ENCODE results near the gene OVCH1. TPM values are rescaled to one million over a fixed set of nuclear protein-coding genes. Genes with fewer than 3 reads are reported as not detected.

Gene OVCH1
- total RNA-seq, 1 experiment from 2014 or later = not detected

DNA sequence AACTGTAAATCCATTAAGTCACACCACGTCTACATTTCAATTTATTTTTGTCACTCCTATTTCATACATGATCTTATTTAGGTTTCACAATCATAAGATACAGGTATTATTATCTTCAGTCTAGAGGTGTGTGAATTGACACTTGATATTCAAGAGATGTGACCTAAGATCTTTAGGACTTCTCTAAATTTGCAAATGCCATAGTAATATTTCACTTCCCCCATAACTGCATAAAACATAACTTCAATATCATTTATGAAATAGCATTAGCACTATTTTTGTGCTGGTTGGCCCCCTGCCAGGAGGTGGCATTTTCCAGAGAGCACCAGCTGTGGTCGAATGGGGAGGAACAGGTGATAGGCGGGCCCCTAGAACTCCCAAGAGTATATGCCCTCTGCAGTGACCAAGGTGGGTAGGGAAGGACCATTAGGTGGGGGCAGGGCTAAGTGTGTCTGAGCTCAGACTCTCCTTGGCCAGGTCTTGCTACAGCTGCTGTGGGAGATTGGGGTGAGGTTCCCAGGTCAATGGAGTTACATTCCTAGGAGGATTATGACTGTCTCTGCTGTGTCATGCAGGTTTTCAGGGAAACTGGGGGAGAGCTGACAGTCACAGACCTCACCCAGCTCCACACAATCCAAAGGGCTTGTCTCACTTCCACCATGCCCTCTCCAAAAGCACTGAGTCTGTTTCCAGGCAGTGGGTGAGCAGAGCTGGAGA, 67.3 kb downstream of the OVCH1 start:
- H3K4me2 ChIP-seq = 0 out of 2 replicates have a peak overlapping the region, but pooled peaks have one; percentile 7
- no peak overlapping the region for H3K4me3 ChIP-seq
- ChIA-PET POLR2A (ENCODE audit: unreplicated experiment) (interaction anchor here (0.6 kb wide), 1 partner anchor 17 kb away, joined by 4 read pairs; no protein-coding TSS in a partner anchor), CTCF (no interaction called here)
- no TSS peak for BruUV-seq (replicated peaks)
- H3K27ac ChIP-seq = peak overlapping the region; percentile 44
- H3K9me2 ChIP-seq (ENCODE audit: insufficient read depth) = no peaks in the 10 kb centered on the region
- H3K36me3 ChIP-seq (ENCODE audit: low read depth) = no peaks in the 10 kb centered on the region
- intact Hi-C loops (cut with micrococcal nuclease; ENCODE audit: unreplicated experiment) = no loop called here
- no peaks in the 10 kb centered on the region for H3K79me2 ChIP-seq (ENCODE audit: low read depth)
- no peak overlapping the region for H2AFZ ChIP-seq
- H3K9me3 ChIP-seq (ENCODE audit: insufficient read depth, low read depth) = peaks cover 7% of the 10 kb centered on the region; the same call in 1 of the 2 replicates
- peak; percentile 44 to 45 for DNase-seq
- H3K27me3 ChIP-seq (ENCODE audit: insufficient read depth, low read depth) = no peaks in the 10 kb centered on the region
- H3F3A ChIP-seq (ENCODE audit: insufficient read depth, low read depth) = no peaks in the 10 kb centered on the region
- no peak for TF ChIP-seq EZH2 (IDR thresholded peaks at IDR 0.05; ENCODE audit: low read depth)
- TF ChIP-seq, protein P1, sequence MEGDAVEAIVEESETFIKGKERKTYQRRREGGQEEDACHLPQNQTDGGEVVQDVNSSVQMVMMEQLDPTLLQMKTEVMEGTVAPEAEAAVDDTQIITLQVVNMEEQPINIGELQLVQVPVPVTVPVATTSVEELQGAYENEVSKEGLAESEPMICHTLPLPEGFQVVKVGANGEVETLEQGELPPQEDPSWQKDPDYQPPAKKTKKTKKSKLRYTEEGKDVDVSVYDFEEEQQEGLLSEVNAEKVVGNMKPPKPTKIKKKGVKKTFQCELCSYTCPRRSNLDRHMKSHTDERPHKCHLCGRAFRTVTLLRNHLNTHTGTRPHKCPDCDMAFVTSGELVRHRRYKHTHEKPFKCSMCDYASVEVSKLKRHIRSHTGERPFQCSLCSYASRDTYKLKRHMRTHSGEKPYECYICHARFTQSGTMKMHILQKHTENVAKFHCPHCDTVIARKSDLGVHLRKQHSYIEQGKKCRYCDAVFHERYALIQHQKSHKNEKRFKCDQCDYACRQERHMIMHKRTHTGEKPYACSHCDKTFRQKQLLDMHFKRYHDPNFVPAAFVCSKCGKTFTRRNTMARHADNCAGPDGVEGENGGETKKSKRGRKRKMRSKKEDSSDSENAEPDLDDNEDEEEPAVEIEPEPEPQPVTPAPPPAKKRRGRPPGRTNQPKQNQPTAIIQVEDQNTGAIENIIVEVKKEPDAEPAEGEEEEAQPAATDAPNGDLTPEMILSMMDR (conservative IDR thresholded peaks at IDR 0.05) = no peak
- no peaks in the 10 kb centered on the region for H4K20me1 ChIP-seq (ENCODE audit: insufficient read depth)
- peaks cover 19% of the 10 kb centered on the region for H3K4me1 ChIP-seq (replicated peaks; ENCODE audit: insufficient read depth)

DNA sequence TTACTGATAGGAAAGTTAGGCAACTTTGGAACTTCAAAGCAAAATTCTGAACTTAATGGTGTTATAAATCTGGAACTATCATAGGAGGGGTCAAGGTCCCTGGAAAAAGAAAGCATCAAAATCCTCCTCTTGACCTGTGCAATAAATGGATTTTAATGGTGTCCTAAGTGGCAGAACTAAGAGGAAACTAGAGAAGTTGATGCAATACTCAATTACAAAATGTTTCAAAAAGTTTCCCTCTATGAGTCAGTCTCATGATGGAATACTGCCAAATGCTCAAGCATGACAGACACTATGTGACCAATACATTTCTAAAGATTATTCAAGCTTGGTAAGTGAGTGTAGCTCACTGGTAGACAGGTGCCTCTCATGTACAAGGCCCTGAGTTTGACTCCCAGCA, 68.9 kb downstream of the OVCH1 start:
- ChIA-PET POLR2A (ENCODE audit: unreplicated experiment) (interaction anchor here (0.6 kb wide), 1 partner anchor 1368 kb away, joined by 17 read pairs; no protein-coding TSS in a partner anchor), CTCF (no interaction called here)
- Histone ChIP-seq H3K4me3 (no peak overlapping the region), H3K4me1 (replicated peaks; ENCODE audit: insufficient read depth) (peaks cover 19% of the 10 kb centered on the region), H3F3A (ENCODE audit: insufficient read depth, low read depth) (no peaks in the 10 kb centered on the region), H3K9me2 (ENCODE audit: insufficient read depth) (no peaks in the 10 kb centered on the region), H3K36me3 (ENCODE audit: low read depth) (no peaks in the 10 kb centered on the region), H3K27ac (peak overlapping the region; percentile 66), H3K4me2 (no peak overlapping the region), H2AFZ (no peak overlapping the region), H3K79me2 (ENCODE audit: low read depth) (no peaks in the 10 kb centered on the region), H4K20me1 (ENCODE audit: insufficient read depth) (no peaks in the 10 kb centered on the region), H3K9me3 (ENCODE audit: insufficient read depth, low read depth) (peaks cover 7% of the 10 kb centered on the region; the same call in 1 of the 2 replicates), H3K27me3 (ENCODE audit: insufficient read depth, low read depth) (no peaks in the 10 kb centered on the region)
- no peak for TF ChIP-seq EZH2 (IDR thresholded peaks at IDR 0.05; ENCODE audit: low read depth)
- TF ChIP-seq, protein P1 (conservative IDR thresholded peaks at IDR 0.05) = no peak
- DNase-seq = peak; percentile 9 to 76
- intact Hi-C loops (cut with micrococcal nuclease; ENCODE audit: unreplicated experiment) = loop anchor here (1.0 kb wide), 1 partner anchor 47 kb away; the partner anchor contains the start of gene ERGIC2
- no TSS peak for BruUV-seq (replicated peaks)

DNA sequence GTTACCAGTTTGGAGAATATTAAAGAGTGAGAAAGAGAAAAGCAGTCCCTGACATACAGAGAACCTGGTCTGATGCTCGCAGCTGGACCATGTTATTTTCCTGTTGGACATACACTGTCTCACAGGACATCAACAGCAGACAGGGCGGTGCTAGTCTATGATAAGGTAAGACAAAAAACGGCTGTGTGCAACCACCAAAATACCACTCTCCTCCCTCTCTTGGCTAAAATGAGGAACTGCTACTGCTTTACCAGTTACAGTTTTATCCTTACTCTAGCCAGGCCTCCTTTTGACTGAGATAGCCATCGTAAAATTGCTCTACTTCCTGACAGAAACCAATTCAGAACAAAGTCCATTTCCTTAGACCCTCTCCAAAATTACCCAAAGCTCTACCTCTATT, 69.5 kb downstream of the OVCH1 start:
- Histone ChIP-seq H3K27ac (peak overlapping the region; percentile 66; the same call in 1 of the 2 replicates), H3K79me2 (ENCODE audit: low read depth) (no peaks in the 10 kb centered on the region), H3K9me3 (ENCODE audit: insufficient read depth, low read depth) (peaks cover 7% of the 10 kb centered on the region; the same call in 1 of the 2 replicates), H3K36me3 (ENCODE audit: low read depth) (no peaks in the 10 kb centered on the region), H3K4me1 (replicated peaks; ENCODE audit: insufficient read depth) (peaks cover 19% of the 10 kb centered on the region), H3K4me2 (no peak overlapping the region), H3K4me3 (no peak overlapping the region), H2AFZ (no peak overlapping the region), H4K20me1 (ENCODE audit: insufficient read depth) (no peaks in the 10 kb centered on the region), H3K9me2 (ENCODE audit: insufficient read depth) (no peaks in the 10 kb centered on the region), H3K27me3 (ENCODE audit: insufficient read depth, low read depth) (no peaks in the 10 kb centered on the region), H3F3A (ENCODE audit: insufficient read depth, low read depth) (no peaks in the 10 kb centered on the region)
- TF ChIP-seq, protein P1 (conservative IDR thresholded peaks at IDR 0.05) = no peak
- no peak for TF ChIP-seq EZH2 (IDR thresholded peaks at IDR 0.05; ENCODE audit: low read depth)
- BruUV-seq (replicated peaks) = no TSS peak
- intact Hi-C loops (cut with micrococcal nuclease; ENCODE audit: unreplicated experiment) = loop anchor here (1.0 kb wide), 1 partner anchor 47 kb away; the partner anchor contains the start of gene ERGIC2
- CTCF ChIA-PET = no interaction called here
- no peak for DNase-seq
- POLR2A ChIA-PET (ENCODE audit: unreplicated experiment) = no interaction called here

All from PC-9 (cell line).